GM21737 (cell line): Measurements from ENCODE around the gene WDR18.
A peak's percentile ranks its signal among the peaks of the same experiment; 100 is the strongest.

ENCODE experiments used
- ATAC-seq: cut with Tn5 transposase; IDR thresholded peaks from one replicate; pipeline ENCODE4 v1.9.1; 2021; ENCODE audit warnings: mild to moderate bottlenecking, moderate library complexity; ENCODE audit not compliant: unreplicated experiment

The WDR18 gene

DNA sequence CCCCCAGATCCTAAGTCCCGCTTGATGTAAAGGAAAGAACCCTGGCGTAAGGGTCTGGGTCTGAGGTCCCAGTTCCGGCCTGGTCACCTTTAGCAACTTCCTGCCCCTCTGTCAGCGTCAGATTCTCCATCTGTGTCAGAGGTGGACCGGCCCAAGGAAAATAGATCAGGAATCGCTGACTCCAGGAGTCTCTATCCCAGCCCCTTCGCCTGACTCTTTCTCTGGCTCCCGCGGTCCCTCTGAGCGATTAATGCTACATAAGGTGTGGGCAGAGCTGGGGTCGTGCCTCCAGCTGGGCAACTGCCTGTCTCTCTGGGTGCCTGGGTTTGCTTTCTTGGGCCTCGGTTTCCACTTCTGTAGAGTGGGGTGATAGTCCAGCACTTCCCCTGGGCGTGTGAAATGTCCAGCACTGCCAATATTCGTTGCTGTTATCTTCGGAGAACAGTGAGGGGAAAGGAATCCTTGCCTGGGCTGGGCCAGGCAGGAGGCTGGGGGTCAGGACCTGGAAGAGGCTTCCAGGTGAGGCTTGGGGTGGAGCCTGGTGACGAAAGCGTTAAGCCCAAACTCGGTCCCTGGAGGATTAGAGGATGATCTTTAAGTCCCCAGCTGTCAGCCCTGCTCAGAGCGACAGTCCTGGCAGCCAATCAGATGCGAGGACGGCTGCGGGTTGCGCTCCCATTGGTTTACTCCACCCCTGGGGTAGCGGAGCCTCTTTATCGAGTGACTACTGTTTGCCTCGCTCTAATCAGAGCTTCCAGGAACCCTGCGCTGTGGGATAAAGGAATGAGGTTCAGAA, 56.5 kb downstream of the WDR18 start:
- peak; percentile 33 for ATAC-seq

DNA sequence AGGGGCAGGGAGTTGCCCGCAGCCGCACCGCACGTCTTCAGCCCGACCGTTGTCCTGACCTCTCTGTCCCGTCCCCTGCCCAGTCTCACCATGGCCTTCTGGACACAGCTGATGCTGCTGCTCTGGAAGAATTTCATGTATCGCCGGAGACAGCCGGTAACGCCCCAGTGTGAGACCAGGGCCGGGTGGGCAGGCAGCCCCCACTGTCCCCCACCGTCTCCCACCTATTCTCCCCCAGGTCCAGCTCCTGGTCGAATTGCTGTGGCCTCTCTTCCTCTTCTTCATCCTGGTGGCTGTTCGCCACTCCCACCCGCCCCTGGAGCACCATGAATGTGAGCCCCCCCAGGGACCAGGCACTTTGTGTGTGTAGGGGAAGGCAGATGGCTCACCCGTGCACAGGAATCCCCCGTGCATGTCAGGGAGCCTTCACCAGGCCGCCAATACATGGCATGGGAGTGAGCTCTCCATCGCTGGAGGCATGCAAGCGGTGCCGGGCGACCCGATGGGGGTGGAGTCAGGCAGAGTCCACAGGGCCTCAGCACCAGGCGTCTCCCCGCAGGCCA, 57.2 kb downstream of the WDR18 start:
- ATAC-seq, result no peak

DNA sequence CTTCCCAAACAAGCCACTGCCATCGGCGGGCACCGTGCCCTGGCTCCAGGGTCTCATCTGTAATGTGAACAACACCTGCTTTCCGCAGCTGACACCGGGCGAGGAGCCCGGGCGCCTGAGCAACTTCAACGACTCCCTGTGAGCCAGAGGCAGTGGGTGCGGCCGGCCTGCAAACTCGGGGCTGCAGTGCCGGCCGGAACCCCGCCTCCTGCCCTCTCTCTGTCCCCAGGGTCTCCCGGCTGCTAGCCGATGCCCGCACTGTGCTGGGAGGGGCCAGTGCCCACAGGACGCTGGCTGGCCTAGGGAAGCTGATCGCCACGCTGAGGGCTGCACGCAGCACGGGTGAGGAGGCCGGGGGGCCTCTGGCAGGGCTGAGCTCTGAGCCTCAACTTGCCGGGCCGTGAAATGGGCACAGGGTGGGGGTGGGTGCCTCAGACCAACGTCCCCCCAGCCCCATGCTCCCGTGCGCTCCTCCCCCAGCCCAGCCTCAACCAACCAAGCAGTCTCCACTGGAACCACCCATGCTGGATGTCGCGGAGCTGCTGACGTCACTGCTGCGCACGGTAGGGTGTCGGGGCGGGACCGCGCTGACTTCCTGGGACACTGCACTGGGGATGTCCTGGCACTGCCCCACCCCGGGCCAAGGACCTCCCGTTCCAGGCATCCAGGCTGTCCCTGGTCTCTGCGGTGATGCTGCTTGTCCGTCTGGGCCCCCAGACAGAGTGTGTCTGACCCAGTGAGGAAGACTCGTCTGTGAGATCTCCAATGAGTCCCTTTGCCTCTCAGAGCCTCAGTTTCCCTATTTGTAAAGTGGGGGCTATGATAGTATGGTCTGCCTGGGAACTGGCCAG, 57.9 kb downstream of the WDR18 start:
- ATAC-seq, result no peak

DNA sequence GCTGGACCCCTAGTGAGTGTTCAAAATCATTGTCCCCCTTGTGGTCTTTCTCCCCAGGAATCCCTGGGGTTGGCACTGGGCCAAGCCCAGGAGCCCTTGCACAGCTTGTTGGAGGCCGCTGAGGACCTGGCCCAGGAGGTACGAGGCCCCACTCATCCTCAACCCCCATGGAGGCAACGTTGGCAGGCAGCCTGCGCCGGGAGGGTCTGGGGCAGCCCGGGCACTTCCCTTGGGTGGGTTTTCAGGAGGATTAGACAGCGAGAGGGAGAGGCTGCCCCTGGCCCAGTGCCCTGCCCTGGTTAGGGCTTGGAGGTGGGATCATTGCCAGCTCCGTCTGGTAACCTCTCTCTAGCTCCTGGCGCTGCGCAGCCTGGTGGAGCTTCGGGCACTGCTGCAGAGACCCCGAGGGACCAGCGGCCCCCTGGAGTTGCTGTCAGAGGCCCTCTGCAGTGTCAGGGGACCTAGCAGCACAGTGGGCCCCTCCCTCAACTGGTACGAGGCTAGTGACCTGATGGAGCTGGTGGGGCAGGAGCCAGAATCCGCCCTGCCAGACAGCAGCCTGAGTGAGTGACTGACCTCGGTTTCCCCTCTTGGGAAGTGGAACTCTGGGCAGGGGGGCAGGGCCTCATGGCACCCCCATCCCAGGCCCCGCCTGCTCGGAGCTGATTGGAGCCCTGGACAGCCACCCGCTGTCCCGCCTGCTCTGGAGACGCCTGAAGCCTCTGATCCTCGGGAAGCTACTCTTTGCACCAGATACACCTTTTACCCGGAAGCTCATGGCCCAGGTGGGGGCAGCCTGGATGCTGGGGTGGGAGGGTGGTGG, 58.8 kb downstream of the WDR18 start:
- ATAC-seq, result no peak
